GM08714 (cell line): Measurements from ENCODE around the gene COMMD4.

Source experiments
- H3K4me3 ChIP-seq: fragments of 200-500 bp; sonication (Bioruptor generic); 2 replicates; pipeline ENCODE4 v1.5.1; 2014; ENCODE audit warnings: mild to moderate bottlenecking, low read length, inconsistent platforms
- ZNF274 ChIP-seq: IDR thresholded peaks from 2 replicates; pipeline ENCODE4 v1.6.1; 2012; ENCODE audit warnings: mild to moderate bottlenecking, low read depth, low read length

Gene COMMD4

DNA sequence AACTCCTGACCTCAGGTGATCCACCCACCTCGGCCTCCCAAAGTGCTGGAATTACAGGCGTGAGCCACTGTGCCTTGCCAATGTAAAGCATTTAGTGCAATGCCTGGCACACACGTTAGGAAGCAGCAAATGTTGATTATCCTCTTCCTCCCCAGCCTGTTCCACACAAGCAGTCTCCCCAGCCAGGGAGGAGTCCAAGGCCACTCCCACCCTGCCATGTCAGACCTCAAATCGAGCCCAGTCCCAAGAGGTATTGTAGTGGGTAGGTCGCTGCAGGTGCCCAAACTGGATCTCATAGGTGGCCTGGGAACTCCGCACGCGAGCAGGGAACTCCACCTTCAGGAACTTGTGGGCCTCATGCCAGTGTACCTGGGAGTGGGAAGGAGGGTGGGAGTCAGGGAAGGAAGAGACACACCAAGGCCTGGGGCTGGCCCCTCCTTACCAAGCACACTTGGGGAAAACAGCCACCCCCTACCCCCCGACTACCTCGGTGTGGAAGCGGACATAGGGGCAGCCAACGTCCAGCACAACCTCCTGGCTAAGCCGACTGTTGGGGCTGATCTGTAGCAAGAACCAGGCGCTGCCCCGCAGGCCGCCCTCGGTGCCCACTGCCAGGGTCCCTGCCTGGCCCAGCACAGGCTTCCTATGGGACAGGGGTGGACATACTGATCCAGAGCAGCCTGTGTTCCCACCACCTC is 22.3 kb downstream of the COMMD4 start:
- no peak overlapping the region for H3K4me3 ChIP-seq
- TF ChIP-seq ZNF274 = no peak

DNA sequence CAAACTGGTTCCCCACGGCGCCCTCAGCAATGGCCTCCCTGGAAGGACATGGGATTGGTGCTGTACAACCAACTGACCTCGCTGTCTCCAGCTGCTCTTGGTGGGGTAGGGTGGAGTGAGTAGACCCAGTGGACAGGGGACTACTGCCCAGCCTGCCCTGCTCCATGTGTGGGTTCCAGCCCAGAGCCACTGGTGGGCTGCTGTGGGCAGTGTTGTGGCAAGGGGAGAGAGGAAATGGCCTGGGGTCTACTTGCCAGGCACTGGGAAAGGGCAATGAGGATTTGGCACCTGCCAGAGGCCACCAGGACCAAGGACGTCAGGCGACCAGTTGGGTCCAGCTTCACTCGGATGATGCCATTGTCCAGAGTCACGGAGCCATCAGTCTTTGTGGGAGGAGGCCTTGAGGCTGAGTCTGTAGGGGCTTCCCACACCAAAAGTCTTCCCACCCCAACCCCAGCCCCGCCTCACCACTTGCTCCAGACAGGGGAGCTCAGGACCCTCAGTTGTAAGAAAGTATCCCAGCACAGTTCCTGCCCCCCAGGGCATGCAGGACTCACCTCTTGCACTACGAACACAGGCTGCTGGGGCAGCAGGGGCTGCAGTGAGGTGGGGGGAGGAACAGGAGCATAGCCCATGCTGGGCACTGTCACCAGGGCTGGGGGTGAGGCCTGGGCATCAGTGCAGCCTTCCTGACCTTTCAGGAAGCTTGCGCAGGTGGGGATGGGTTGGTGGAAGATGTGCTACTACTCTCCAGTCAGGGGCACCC is 23.1 kb downstream of the COMMD4 start:
- TF ChIP-seq ZNF274 = no peak
- no peak overlapping the region for H3K4me3 ChIP-seq

DNA sequence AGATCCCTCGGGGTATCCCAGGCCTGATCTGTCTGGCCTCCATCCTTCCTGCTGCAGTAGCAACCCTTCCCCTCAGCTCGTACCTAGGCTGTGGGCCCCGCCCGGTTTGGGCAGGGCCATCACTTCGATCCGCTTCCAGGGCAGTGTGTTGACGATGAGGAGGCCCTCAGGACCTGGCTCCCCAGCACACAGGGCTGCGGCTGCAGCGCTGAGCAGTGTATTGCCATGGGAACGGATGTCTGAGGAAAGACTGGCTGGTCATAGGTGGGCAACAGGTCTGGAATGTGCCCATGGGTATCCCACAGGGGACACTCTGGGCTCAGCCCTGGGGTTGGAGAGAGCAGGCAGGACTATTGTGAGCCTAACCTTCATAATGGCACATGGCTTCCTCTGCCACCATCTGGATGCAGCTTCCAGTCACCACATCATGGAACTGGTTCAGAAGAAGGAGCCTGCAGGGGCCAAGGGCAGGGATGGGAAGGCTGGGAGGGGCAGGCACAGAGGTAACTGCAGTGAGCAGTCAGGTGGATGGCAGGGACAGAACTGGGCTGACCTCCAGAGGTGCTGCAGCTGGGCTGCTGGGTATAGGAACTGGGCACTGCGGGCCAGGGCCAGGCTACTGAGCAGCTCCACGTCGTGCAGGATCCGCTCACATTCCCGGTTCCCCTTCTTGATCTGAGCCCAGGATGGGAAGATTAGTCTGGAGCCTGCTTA is 23.8 kb downstream of the COMMD4 start:
- H3K4me3 ChIP-seq = no peak overlapping the region
- TF ChIP-seq ZNF274 = no peak

DNA sequence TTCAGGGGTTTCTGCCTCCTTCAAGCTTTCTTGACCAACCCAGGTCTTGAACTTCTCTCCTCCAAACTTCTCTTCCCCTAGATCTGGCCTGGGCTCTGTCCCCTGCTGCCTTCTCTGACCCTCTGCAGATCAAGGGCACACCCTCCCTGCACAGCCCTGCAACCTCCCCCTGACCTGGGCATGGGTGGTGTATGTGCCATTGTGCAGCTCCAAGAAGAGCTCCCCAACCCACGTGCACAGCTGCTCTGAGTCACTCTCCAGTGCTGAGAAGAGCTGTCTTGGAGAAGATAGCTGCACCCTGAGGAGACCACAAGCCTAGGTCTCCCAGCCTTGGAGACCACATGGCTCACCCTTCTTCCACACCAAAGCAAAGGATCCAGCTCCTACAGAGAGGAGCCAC is 24.5 kb downstream of the COMMD4 start:
- TF ChIP-seq ZNF274 = no peak
- H3K4me3 ChIP-seq = no peak overlapping the region

DNA sequence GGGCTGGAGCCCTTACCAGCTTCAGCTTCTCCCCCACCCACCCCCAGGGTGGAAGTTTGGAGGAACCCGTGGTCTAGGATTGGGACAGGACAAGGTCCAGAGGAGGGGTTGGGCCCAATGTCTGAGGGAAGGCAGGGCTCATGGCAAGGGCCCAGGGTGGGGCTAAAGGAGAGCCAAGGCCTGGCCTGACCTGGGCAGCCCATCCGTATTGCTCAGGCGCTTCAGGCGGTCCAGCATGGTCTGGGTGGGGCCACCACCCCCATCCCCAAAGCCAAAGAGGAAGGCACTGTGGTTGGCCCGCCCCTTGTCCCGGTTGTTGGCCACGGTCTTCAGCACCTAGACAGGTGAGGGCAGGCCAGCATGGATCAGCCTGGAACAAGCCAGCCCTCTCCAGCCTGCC is 25.0 kb downstream of the COMMD4 start:
- no peak overlapping the region for H3K4me3 ChIP-seq
- no peak for TF ChIP-seq ZNF274

DNA sequence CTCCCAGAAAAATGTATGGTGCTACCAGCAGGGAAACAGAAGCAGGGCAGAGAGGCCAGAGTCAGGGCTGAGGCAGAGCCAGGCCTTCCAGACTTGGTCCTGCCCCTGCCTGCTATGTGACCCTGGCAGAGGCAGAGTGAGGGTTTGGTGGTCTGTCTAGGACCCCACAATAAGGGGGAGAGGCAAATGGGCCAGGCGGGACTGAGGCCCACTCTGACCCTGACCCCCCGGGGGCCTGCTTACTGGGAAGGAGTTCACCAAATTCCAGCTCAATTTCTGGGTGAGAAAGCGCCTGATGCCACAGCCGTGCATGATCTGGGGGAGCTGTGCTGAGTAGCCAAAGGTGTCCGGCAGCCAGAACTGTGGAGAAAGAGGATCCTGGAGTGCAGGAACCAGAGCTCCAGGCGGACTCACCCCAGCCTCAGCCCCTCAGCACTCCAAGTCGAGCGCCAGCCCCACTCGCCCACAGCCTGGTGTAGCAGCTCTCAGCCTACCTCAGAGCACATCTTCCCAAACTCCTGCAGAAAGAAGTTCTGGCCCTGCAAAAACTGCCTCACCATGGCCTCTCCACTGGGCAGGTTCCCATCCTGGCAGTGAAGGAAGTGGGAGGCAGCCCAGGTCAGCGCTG is 25.6 kb downstream of the COMMD4 start:
- no peak for TF ChIP-seq ZNF274
- no peak overlapping the region for H3K4me3 ChIP-seq

DNA sequence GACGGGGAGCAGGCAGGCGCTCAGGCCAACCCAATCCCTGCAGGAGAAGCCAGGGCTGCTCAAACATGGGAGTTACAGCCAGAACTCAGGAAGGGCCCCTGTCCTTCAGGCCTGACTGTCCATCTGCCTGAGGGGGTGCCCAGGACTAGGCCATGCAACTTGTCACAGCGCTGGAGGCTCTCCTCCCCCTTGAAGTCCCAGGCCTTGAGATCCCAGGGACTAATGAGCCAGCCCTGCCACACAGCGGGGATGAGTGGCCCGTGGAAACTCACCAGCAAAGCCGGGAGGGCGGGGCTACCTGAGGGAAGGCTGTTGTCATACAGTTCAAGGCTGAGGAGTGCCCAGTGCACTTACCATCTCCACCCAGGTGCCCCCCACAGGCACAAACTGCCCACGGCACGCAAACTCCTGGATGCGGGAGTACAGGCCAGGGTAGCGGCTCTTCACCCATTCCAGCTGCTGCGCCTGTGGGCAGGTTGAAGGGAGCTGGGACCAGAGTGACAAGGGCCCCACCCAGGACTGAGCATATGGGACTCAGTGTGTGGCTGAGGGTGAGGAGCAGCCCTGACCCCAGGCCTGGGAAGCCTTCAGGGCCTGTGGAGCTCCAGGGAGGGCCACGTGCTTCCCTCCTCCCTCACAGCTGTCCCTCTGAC is 26.3 kb downstream of the COMMD4 start:
- H3K4me3 ChIP-seq = no peak overlapping the region
- no peak for TF ChIP-seq ZNF274

DNA sequence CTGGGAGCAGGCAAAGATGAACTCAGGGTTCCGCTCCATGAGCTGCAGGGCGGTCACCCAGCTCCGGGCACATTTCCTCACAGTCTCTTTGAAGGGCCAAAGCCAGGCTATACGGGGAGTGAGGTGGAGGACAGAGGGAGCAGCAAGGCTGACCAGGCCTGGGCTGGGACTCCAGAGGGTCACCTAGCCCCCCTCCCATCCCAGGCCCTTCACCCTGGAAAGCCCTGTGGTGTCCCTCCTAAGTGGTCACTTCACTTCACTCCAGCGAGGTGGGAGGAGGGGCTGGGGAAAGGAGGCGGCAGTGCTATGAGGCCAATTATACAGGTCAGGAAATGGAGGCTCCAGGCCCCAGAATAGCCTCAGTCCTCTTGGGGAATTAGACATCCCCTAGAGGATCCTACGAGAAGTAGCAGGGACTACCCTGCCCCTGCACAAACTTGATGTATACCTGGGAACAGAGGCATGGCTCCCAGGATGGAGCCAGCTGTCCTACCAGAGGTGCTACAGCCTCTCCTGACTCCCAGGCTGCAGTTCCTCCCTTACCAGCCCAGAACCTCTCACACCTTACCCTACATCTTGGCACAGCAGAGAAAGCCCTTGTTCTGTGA is 26.9 kb downstream of the COMMD4 start:
- no peak for TF ChIP-seq ZNF274

DNA sequence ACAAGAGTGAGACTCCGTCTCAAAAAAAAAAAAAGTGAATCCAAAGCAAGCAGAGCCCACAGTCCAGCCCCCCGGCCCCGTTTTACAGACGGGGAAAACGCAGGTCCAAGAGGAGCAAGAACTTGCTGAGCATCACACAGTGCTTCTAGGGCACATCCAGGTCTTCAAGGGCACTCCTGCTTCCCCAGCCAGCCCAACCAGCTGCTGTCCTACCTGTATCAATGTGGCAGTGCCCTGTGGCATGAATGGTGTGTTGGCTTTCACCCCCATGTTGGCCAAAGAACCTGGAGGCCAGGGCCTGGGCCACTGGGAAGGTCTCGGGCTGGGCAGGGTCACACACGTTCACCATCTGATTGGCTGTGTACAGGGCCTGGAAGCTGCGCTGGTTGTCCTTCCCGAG is 27.9 kb downstream of the COMMD4 start:
- no peak for TF ChIP-seq ZNF274
- H3K4me3 ChIP-seq = no peak overlapping the region

More for the DNA sequence above, 26.9 kb downstream of the COMMD4 start:
- H3K4me3 ChIP-seq = no peak overlapping the region

DNA sequence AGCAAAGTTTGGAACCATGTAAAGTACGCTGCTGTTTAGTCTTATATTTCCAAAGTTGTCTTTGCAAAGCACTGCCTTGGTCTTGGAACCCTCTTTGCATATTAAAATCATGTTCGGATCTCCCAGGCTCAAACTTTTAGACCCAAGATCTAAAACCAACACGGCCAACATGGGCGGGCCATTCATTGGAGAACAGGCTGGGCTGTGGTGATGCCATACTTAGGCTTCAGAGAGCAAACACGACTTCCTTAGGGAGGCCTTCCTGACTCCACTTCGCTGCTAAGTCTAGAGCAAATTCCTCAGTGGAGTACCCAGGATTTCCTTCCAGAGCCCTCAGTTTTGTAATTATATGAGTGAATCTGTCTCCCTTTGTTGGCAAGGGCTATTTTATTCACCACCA is 29.0 kb downstream of the COMMD4 start:
- TF ChIP-seq ZNF274 = no peak
- H3K4me3 ChIP-seq = no peak overlapping the region

DNA sequence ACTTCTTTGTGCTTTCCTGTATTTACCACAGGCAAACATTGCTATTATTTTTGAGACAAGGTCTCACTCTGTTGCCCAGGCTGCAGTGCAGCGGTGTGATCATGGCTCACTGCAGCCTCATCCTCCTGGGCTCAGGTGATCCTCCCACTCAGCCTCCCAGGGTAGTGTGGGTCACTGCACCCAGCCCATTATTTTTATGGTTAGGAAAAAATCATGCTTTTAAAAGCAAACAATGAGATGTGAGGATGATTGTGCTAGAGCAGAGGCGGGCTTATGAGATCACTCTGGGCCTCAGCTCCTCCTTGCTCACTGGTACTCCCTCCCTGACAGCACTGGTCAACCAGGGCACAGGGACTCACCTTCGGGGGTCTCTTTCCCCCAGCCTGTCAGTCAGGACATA is 30.3 kb downstream of the COMMD4 start:
- no peak overlapping the region for H3K4me3 ChIP-seq
- TF ChIP-seq ZNF274 = no peak

DNA sequence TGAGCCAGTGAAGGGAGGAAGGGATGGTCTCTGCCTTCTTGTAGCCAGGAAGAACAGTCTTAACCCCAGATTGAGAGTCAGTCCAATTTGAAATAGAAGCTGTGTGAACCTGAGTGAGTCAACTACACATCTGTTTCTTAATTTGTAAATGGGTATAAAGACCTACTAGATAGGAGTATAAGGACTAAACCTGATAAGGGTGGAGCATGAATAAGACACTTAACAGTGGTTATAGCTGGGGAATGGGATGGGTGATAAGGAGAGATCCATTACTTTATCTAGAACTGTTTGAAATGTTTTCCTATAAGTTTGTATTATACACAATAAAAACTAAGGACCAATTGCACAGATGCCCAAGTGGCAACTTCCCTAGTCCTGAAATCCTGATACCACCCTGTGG is 31.1 kb downstream of the COMMD4 start:
- no peak overlapping the region for H3K4me3 ChIP-seq
- no peak for TF ChIP-seq ZNF274

DNA sequence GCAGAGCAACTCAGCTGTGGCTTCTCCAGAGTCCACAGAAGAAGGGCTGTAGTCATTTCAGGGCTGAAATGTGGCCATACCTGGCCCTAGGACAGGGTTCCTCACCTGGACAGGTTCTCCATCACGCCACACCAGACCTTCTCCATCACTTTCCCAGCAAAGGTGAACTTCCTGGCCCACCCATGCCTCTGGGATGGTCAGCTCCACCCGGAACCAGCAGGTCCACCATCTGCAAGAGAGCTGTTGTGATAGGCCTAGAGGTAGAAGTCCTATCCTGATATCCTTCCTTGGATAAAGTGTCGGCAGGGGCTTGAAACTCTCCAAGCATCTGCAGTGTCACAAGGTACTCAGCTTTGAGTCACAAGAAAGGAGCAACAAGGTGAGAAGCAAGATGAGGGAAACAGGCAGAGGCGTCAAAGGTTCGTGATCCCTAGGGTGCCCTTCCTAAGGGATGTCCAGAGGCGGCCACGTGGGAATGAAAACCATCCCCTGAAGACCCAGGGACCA is 31.6 kb downstream of the COMMD4 start:
- TF ChIP-seq ZNF274 = no peak
- H3K4me3 ChIP-seq = peak overlapping the region; percentile 1; the same call in 1 of the 2 replicates
